Caki2 (cell line): ENCODE data around the gene DDA1. TPM values are rescaled to one million over a fixed set of nuclear protein-coding genes. Genes with fewer than 3 reads are reported as not detected.

Source experiments
- DNase-seq: peaks from one replicate; pipeline ENCODE4 v3.0.0-alpha.2; 2015; ENCODE audit warnings: low read depth
- in situ Hi-C: cut with HindIII; loops from 2 replicates; pipeline ENCODE4 v1.10.0; 2016; ENCODE audit warnings: low sequenced_read_pairs, low pct_unique_long_range_greater_than_20kb, mixed read lengths
- total RNA-seq: library from RNA; depleted of rRNA; stranded (reverse); fragments of >200 nt; shearing (Covaris generic); gene quantifications from 2 replicates; pipeline ENCODE4 v1.2.3, GENCODE V29; 2014; ENCODE audit warnings: low replicate concordance

DDA1 gene
- total RNA-seq, 1 experiment from 2014 or later = 17.9 TPM

DNA sequence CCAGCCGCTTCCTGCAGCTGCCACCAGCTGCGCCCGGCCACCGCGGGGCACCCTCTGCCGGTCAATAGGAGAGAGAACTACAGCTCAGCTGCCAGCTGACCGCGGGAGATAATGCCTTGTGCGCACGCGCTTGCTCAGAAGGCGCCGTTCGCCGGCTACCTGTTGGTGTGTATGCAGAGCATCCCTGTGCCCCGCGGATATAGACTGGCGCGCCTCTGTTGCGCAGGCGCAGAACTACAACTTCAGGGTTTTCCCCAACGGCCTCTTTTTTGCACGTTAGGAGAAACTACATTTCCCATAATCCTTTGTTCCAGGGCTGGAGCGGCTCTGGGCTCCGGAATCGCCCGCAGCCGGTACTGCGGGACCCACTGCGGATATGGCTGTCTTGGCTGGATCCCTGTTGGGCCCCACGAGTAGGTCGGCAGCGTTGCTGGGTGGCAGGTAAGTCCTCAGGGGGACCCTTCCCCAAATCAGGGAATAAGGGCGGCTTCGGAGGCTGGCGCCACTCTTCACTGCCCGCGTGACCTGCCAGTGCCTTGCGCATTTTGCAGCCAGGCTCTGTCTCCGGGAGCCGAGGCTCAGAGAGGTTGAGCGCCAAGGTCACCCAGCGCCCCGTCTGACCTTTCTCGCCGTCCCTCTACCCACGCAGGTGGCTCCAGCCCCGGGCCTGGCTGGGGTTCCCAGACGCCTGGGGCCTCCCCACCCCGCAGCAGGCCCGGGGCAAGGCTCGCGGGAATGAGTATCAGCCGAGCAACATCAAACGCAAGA, 3.7 kb upstream of the DDA1 start, which contains the start of gene MRPL34:
TSS of gene MRPL34 (plus strand) at position 356 of the 768 bp plus-strand sequence. CDS start at position 377, 21 bp downstream.
- in situ Hi-C loops = no loop called here
- peak; percentile 100 for DNase-seq

GRCh38 chr19:17306285-17306714, 3.1 kb upstream of the DDA1 start:
- in situ Hi-C loops = no loop called here
- no peak for DNase-seq

DNA sequence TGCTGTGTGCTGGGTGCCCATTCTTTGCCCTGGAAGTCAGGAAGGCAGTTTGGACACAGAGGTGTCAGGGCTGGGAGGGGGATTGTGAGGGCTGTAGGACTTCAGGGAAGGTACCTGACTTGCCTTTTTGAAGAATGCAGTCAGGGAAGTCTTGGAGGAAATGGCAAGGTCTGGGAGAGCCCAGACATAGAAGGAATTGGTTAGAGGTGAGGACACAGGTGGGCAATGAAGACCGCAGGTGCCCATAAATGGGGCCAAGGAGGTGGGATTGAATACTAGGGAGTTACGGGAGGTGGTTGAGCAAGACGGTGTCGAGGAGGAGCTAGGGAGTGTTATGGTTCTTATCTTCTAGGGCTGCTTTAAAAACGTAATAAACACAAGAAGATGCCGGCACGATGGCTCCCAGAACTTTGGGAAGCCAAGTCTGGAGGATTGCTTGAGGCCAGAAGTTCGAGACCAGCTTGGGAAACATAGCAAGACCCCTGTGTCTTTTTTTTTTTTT, 1.4 kb upstream of the DDA1 start:
- no peak for DNase-seq
- in situ Hi-C loops = no loop called here

GRCh38 chr19:17309965-17310461, 650 bp downstream of the DDA1 start:
- in situ Hi-C loops = no loop called here
- DNase-seq = no peak

GRCh38 chr19:17311455-17312188, 2.3 kb downstream of the DDA1 start:
- DNase-seq = peak; percentile 89

GRCh38 chr19:17312189-17313113, 3.1 kb downstream of the DDA1 start:
- no peak for DNase-seq
- in situ Hi-C loops = no loop called here

More at GRCh38 chr19:17311455-17312188, 2.3 kb downstream of the DDA1 start:
- in situ Hi-C loops = no loop called here

GRCh38 chr19:17314007-17314593, 4.7 kb downstream of the DDA1 start:
- no peak for DNase-seq
- in situ Hi-C loops = no loop called here

GRCh38 chr19:17318966-17319365, 9.6 kb downstream of the DDA1 start:
- in situ Hi-C loops = no loop called here
- no peak for DNase-seq

- in situ Hi-C loops = no loop called here
- no peak for DNase-seq
Observed at GRCh38 chr19:17319473-17320238, 10.3 kb downstream of the DDA1 start.

DNA sequence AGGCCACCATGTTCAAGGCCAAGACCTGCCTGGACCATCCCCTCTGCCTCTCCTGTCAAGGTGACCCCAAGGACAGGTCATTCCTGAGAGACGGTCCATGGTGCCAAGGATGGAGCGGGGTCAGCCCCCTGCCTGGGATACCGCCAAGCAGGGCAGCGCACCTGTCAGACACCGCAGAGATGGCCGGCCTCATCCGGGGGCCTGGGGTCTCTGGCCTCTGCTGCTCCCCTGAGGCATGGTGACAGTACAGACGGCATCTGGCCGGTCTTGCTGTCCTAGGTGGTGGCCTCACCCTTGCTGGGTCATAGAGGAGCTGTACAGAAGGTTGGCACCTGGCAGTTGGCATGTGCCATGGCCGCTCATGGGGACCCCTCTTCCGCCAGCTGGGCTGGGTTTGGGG, 11.1 kb downstream of the DDA1 start:
- in situ Hi-C loops = no loop called here
- DNase-seq = no peak

GRCh38 chr19:17321655-17322489, 12.5 kb downstream of the DDA1 start:
- no peak for DNase-seq
- in situ Hi-C loops = no loop called here

GRCh38 chr19:17322854-17323253, 13.5 kb downstream of the DDA1 start:
- in situ Hi-C loops = no loop called here
- DNase-seq = no peak

GRCh38 chr19:17323300-17323963, 14.1 kb downstream of the DDA1 start:
- in situ Hi-C loops = no loop called here
- no peak for DNase-seq

DNA sequence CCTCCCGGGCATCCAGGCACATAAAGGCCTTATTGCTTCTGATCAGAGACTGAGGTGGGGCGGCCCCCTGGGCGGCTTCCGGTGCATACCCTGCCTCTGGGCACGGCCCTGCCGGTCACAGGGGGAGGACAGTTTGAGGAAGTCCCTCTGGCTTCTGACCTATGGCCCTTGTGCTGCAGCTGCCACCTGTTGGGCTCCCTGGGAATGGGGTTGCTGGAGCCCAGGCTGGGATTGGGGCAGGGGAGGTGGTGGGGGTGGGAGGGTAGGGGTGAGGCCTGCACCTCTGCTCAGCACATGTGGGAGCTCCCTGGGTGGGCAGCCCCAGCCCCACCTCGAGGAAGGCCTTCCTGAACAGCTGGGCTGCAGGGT, 14.6 kb downstream of the DDA1 start:
- DNase-seq = no peak
- in situ Hi-C loops = no loop called here

DNA sequence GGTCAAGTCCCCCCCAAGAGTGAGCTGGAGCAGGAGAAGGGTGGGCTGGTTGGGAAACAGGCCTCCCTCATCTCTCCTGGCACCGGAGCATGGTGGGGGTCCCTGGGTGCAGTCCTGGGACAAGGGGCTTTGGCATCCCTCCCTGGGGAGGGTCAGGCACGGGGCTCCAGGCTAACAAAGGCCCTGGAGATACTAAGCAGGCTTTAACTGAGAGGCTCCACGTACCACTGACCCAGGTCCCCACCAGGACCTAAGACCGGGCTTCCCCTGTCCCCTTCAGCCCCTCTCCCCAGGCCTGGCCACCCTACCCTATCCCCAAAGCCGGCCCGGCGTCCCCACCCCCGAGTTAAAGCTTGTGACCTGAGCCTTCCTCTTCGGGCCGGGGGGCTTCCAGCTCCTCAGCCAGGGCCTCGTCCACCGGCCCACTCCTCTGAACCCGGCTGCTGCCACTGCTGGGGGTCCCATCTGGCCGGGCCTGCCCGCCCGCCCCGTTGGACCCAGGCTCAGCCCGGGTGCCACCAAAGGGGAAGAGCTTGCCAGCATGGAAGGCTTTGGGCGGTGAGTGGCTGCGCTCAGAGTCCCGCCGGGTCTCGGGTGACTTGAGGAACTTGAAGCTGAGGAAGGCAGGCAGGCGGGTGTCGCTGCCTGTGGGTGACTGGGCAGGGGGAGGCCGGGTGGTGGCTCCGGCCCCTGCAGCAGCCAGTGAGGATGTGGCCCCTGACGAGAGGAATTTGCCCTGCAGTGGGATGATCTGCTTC, 15.2 kb downstream of the DDA1 start:
- DNase-seq = no peak
- in situ Hi-C loops = no loop called here
